ENCODE measurements around the gene RBM33. TPM values are rescaled to one million over a fixed set of nuclear protein-coding genes. Genes with fewer than 3 reads are reported as not detected.

The RBM33 gene
- polyA plus RNA-seq, 4 donors, result 26.6 to 40.3 (median 34.8) TPM

DNA sequence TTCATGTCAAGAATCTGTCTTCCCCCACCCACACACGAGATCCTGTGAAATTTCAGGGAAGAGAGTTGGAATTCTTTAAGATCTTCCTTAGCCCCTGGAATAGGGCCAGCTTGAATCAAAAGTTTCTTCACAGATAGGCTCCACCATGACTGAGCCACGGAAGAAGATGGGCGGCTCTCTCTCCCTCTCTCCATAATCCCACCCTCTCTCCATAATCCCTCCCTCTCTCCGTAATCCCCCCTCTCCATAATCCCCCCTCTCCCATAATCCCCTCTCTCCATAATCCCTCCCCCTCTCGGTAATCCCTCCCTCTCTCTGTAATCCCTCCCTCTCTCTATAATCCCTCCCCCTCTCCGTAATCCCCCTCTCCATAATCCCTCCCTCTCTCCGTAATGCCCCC lies 147.4 kb downstream of the RBM33 start:
- DNase-seq (ENCODE audit: low read depth in 4 of 4, low spot score in 3 of 4), result no peak

DNA sequence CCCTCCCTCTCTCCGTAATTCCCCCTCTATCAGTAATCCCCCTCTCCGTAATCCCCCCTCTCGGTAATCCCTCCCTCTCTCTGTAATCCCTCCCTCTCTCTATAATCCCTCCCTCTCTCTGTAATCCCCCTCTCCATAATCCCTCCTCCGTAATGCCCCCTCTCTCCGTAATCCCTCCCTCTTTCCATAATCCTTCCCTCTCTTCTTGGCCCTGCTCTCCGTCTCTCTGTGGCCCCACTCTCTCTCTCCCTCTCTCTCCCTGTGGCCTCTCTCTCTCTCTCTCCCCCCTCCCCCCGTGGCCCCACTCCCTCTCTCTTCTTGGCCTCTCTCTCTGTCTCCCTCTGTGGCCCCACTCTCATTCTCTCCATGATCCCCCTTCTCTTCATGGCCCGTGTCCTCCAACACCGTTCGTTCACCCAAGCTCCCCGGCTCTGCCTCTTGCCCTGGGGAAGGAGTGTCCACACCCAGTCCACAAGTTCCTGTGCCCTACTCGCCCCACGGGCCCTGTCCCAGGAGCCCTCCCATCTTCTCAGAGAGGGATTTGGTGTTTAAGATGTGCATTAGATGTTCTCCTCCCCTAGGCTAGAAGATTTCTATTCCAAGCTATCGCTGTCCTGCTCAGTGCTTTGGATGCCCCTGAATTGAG lies 148.0 kb downstream of the RBM33 start:
- no peak for DNase-seq (ENCODE audit: low read depth in 4 of 4, low spot score in 3 of 4)

DNA sequence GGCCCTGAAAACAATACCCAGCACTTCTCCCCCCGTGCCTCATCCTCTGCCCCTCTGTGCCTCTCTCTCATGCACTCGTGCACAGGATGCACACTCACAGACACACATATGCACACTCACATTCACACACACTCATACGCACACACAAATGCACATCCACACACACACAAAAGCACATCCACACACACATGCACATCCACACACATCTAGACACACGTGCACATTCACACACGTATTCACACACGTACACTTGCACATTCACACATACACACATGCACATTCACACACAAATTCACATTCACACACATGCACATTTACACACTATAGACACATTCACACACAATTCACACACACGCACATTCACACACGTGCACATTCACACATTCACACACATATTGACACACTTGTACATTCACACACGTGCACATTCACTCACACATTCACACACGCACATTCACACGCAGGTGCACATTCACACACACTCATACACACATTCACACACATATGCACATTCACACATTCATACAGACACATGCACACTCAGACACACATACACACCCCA lies 148.6 kb downstream of the RBM33 start:
- DNase-seq (ENCODE audit: low read depth in 4 of 4, low spot score in 3 of 4), result no peak

DNA sequence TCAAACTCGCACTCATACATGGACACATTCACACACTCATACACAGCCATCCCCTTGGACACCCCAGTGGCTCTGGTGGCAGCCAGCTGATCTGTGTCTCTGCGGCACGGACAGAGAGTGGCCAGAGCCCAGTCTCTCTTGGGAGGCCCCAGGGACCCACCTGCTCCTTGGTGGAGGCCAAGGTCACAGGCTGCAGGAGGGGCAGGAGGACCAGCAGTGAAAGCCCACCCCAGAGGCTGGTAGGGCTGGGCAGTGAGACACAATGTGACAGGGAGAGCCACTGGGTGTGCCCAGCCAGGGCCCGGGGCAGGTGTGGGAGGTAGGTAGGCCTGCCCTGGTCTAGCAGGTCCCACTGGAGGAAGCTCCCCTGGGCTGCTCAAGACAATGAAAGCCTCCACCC lies 149.3 kb downstream of the RBM33 start:
- no peak for DNase-seq (ENCODE audit: low read depth in 4 of 4, low spot score in 3 of 4)

DNA sequence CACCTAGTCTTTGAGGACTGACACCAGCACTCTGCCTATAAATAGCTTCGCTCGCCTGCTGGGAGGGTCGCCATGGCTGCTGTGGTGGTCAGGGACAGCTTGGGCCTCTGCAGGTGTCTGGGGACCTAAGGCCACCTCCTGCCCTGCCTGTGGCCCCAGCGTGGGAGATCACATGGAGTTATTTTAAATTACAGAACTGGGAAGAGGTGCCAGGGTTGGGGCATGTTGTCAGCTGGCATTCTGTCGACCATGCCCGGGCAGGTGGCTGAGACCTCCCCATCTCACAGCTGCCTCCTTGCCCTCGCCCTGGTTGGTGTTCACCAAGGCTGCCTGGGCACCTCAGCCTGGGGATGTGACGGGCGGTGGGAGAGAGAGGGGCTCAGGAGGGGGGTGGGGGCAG lies 149.7 kb downstream of the RBM33 start:
- no peak for DNase-seq (ENCODE audit: low read depth in 4 of 4, low spot score in 3 of 4)

DNA sequence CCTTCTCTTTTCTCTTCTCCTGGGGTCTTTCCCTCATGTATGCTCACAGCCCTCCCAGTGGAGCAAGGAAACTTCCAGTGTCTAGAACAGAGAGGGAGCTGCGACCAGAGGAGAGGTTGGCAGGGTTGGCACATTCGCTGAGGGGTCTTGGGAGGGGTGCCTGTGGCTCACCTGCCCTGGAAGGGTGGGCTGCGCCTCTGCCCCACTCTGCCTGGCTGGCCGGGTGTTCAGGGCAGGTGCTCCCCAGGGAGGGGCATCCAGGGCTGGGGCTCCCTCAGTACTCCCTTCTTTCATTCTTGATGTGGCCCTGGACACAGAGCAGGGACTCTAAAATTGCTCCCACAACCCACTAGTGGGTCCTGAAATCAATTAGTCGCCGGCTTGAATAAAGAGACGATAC lies 150.9 kb downstream of the RBM33 start:
- DNase-seq (ENCODE audit: low read depth in 4 of 4, low spot score in 3 of 4), result no peak

DNA sequence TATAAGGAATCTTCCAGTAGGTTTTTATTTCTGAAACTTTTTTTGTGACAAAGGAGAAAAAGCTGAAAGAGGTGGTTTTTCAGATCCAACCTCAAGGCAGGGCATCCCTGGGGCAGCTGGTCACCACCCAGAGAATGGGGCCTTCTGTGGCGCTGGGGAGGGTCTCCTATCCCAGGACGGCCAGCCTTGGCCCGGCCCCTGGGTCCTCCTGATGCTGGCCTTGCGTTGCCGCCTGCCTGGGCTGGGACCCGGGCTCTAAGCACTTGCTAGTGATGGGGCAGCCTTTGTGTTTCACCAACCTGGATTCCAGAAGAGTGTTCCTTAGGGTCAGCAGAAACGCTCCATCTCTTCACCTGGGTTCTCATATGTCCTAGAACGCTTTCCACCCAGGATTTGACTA lies 151.5 kb downstream of the RBM33 start:
- DNase-seq (ENCODE audit: low read depth in 4 of 4, low spot score in 3 of 4), result no peak

DNA sequence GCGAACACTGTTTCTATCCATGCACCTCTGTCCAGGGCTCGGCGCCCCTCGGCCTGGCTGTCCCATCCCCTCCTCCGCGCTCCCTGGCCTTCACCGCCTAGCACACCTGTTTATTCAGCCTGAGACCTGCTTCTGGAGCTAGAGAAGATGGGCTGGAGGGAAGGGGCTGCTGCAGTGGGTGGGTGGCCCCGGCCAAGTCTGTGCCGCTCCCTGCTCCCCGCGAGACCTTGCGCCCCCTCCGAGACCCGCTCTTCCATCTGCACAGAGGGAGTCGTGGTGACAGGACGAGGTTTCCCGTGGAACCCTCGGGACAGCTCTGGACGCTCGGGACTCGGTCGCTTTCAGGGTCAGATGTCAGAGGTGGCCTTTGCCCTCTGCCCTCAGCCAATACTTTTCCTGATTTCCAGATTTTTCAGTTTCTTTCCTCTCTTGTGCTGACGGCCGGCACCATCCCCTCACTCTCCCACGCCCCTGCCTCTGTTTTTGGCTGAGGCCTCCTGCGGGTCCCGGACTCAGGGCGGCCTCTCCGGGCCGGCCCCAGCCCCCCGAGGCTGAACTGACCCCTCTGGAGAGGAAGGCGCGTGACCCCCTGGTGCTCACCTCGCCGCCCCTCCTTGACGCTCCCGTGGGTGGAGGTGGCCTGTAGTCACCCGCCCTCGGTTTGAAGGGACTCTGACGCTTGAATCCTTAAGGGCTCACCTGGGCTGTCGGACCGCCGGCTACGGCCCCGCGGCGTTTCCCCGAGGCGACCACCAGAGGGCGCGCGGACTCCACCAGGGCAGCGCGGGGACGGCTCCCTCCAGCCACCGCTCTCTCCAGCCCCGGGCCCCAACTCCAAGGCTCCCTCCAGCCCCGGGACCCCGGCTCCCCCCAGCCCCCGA lies 152.2 kb downstream of the RBM33 start:
- DNase-seq (ENCODE audit: low read depth in 4 of 4, low spot score in 3 of 4), result no peak

DNA sequence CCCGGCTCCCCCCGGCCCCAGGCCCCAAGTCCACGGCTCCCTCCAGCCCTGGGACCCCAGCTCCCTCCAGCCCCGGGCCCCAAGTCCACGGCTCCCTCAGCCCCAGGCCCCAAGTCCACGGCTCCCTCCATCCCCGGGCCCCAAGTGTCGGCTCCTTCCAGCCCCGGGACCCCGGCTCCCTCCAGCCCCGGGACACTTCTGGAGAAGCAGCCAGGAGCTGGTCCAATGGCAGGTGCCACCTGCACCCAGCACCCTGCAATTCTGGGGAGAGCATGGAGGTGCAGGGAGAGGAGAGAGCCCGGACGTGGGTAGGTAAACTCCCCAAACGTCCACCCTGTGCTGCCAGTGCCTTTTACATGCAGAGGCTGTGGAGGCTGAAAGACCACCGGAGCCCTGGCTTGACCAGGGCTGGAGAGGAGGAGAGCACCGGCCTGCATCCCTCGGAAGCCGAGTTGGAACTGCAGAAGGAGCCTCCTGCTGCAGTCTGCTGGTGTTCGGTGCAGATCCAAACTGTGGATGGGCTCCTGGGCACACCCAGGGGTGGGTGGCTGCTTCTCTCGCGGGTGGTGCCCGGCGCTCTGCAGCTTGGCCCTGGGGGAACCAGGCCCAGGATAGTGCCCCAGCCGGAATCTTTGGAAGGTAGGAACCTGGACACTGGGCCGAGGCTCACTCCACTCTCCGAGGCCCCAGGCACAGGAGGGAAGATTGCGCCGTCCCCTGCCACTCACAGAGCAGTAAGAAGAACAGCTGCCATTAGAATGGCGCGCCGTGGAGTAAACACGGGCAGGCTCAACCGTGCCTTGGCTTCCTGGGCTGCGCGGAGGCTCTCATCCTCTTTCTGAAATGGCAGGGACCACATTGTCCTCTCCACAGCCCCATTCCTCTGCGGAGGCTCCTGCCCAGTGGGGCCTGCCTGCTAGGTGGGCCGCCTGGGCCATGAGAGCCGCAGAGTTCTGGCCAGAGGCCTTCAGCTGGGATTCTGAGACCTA lies 153.1 kb downstream of the RBM33 start:
- DNase-seq (ENCODE audit: low read depth in 4 of 4, low spot score in 3 of 4), result no peak

DNA sequence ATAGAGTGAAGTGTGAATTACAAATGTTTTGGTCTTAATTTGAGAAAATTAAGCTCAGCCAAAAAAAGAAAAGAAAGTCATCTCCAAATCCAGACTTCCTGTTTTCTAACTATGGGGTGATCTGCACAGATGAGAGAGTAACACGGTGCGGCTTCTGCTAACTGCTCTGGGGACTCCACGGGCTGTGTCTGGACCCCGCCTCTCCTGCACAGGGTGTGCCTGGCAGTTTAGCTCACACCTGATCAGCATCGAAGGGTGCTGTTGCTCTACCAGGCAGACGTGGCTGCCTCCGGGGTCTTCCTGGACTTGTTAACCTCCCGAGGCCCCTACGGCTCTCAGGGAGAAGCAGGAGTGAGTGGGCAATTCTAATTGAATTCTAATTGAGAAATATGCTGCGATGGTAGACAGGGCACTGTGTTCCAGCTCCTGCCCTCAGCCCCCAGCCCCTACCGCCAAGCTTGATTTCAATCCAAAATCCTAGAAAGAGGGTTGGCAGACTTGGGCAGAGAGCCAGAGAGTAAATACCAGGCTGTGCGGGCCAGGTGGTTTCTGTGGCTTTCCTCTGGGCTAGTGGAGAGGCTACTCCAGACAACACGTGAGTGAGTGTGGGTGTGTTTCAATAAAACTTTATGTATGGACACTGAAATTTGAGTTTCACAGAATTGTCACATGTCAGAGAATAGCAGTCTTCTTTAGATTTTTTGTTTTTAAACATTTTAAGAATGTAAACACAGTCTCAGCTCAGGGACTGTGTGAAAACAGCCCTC lies 154.4 kb downstream of the RBM33 start:
- DNase-seq (ENCODE audit: low read depth in 4 of 4, low spot score in 3 of 4), result no peak

DNA sequence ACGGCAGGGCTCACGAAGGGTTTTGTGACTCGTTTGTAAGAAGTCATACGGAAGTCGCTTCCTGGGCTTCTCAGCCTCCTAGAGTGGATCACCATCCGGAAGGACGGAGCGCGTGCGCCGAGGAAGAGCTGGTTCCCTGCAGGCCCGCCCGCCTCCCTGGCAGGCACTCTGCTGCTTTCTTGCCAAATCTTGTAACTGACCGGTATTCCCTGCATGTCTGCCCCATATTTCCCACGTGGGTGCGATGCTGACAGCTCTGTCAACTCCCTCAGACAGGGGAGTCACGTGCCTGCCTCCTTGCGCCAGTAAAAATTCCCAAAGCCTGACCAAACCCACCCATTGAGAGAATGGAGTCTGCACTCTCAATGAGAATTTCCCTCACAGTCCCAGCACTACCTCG lies 155.1 kb downstream of the RBM33 start:
- no peak for DNase-seq (ENCODE audit: low read depth in 4 of 4, low spot score in 3 of 4)

DNA sequence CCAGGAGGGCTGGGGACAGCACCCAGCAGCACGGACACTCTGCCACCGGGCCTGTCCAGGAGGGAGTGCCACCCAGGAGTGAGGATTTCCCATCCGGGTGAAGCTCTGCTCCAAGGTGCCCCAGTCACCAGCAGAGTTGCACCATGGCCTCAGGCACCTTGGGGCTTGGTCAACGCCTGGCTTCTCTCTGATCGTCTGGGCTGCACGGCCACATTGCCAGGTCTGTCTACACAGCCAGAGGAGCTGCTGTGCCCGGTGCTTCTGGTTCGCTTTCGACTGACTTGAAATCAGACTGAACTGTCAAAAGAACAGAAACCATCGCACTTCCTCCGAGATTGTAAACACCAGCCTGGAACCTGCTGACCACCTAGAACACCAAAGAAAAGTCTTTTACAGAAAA lies 155.8 kb downstream of the RBM33 start:
- no peak for DNase-seq (ENCODE audit: low read depth in 4 of 4, low spot score in 3 of 4)

DNA sequence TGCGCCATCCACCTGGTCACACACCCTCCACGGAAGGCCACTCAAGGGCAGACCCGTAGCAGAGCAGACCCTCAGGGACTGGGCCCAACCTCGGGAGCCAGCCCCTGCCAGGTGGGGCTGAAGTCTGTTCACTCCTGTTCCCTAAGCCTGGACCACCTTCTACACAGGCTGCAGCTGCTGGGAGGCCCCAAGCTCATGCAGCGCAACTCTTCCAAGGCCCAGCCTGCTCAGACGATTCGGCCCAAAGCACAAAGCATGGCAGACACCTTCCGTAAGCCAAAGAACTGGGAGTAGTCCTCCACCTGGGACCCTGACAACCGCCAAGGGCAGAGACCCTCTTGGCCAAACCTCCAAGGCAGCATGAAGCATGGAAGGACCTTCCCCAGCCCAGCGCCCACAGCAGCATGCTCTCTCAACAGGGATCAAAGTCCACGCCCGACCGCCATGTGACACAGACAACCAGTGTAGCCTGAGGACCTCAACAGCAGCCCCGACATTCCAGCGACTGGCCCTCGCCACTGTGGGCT lies 156.3 kb downstream of the RBM33 start:
- DNase-seq (ENCODE audit: low read depth in 4 of 4, low spot score in 3 of 4), result no peak

DNA sequence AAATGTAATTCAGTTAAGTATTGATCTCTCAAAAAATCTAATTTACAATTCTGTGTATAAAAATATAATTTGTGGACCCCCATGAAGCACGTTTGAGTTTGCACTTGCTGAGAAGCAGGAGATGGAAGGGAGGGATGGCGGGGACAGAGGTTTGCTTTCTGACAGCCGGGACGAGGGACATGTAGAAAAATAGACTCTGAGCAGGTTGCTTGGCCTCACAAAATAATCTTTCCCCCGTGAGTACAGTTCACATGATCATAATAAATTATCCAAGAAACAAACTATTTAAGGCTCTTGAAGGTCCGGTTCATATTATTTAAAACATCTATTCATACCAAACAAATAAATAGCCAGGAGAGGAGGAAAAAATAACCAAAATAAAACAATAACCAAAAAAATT lies 157.8 kb downstream of the RBM33 start:
- no peak for DNase-seq (ENCODE audit: low read depth in 4 of 4, low spot score in 3 of 4)

DNA sequence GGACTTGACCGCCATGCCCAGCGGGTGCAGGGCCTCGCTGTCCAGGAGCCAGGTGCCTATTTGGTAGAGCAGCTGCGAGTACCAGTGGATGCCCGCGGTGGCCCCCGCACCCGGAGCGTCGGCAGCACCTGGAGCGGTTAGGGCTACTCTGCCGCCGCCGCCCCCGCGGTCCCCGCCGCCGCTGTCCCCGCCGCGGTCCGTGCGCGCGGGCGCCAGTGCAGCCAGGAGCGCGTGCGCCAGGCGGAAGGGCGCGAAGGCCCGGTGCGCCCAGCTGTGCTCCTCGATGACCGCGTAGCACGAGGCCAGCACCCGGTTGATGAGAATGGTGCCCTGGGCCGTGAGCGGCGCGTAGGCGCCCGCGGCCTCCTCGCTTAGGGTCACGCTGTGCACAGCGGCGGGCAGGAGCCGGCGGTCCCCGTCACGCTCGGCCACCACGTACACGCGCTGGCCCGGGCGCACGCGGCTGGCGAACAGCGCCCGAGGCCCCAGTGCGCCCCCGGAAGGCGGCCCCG lies 158.5 kb downstream of the RBM33 start:
- no peak for DNase-seq (ENCODE audit: low read depth in 4 of 4, low spot score in 3 of 4)

DNA sequence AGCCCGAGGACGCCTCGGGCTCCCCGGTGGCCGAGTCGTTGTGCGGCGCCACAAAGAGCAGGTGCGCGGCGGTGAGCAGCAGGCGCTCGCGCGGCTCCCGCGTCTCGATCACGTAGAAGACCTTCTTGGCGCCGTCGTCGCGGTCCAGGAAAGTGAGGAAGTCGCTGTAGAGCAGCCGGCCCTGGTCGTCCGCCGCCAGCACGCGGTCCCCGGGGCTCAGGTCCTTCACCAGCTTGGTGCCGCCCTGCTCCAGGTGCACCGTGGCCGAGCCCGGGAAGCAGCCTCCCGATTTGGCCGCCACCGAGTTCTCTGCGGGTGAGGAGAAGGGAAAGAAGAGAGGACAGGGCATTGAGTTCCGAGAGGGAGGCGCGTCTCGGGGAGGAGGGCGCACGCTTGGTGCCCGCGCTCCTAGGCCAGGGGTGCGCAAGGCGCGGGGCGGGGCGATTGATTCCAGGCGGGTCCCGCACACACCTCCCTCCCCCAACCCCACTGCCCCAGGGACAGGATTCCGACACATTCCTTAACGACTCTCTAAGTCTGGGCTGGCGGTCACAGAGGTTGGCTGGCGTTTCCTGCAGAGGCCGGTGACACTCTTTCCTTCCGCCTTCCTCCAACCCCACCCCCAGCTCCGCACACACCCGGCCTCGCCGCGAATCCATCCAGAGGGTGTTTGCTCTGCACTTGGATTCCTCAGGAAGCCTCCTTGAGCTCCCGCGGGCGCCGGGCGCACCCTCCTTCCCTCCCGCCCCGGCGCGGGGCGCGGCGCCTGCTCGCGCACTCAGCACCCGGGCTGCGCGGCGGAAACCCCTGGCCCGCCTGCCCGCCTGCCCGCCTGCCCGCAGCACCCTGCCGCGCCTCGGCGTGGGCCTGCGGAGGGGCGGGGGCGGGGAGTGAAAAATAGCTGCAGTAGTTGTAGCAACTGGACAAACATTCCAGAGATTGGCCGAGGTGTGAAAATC lies 159.2 kb downstream of the RBM33 start:
- DNase-seq (ENCODE audit: low read depth in 4 of 4, low spot score in 3 of 4), result no peak

DNA sequence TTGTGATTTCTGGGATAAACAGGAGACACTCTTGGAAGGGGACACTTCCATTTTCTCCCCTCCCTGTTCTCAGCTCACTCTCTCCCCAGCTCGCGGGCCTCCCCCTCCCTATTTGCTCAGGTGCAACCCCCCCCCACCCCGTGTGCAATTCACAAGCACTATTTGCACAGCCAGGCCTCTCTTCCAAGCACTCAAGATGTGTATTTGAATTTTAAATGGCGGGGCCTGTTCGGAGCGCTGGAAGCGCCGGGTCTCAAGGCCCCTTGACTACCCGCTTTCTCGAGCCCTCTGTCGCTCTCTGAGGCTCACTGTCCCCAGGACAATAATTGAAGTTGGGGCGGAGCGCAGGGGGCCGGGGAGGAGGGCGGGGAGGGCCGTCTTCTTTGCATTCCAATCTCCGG lies 160.0 kb downstream of the RBM33 start:
- no peak for DNase-seq (ENCODE audit: low read depth in 4 of 4, low spot score in 3 of 4)
